CD8-positive, alpha-beta memory T cell (primary cell): Measurements from ENCODE around the gene GEMIN4. TPM values are rescaled to one million over a fixed set of nuclear protein-coding genes. Genes with fewer than 3 reads are reported as not detected.

Source experiments
- CTCF ChIA-PET: fragments of 350-600 bp; sonication (Branson Sonifier 250); formaldehyde crosslinking; loops from one replicate; lab custom pipeline; 2021; ENCODE audit warnings: antibody characterized with exemption; lab: Charles Lee
- POLR2A ChIA-PET: fragments of 350-600 bp; sonication (Branson Sonifier 250); formaldehyde crosslinking; loops from one replicate; lab custom pipeline; 2021; ENCODE audit warnings: antibody characterized with exemption; lab: Charles Lee
- DNase-seq, 5 donors: peaks; one replicate each; pipeline versions ENCODE4 v3.0.0 to v3.0.0-alpha.2; 2020 to 2022; ENCODE audit warnings: mixed read lengths in 1 of 5
- H3K27ac ChIP-seq: one replicate; pipeline ENCODE4 v1.7.0; 2013; ENCODE audit warnings: low read depth, mild to moderate bottlenecking, low read length, moderate library complexity
- H3K27me3 ChIP-seq: 2 replicates; pipeline ENCODE4 v1.7.0; 2013; ENCODE audit warnings: low read length, mild to moderate bottlenecking; ENCODE audit not compliant: insufficient read depth, poor library complexity, severe bottlenecking
- H3K36me3 ChIP-seq: 2 replicates; pipeline ENCODE4 v1.7.0; 2013; ENCODE audit warnings: mild to moderate bottlenecking, low read length, moderate library complexity; ENCODE audit not compliant: insufficient read depth
- H3K4me1 ChIP-seq: 2 replicates; pipeline ENCODE4 v1.7.0; 2013; ENCODE audit warnings: mild to moderate bottlenecking, low read length, moderate library complexity; ENCODE audit not compliant: insufficient read depth
- H3K4me3 ChIP-seq: 2 replicates; pipeline ENCODE4 v1.7.0; 2013; ENCODE audit warnings: mild to moderate bottlenecking, low read length
- H3K9me3 ChIP-seq: 2 replicates; pipeline ENCODE4 v1.7.0; 2013; ENCODE audit warnings: mild to moderate bottlenecking, low read length
- H3K27ac Mint-ChIP-seq, 8 donors: one replicate each; pipeline ENCODE4 v1.8.0; 2020 to 2021; ENCODE audit warnings: mixed read lengths in 8 of 8, mild to moderate bottlenecking in 6 of 8, inconsistent platforms in 3 of 8, moderate library complexity in 3 of 8
- H3K27me3 Mint-ChIP-seq, 2 donors: one replicate each; pipeline ENCODE4 v1.8.0; 2020 to 2021; ENCODE audit warnings: mixed read lengths in 2 of 2, mild to moderate bottlenecking in 1 of 2, moderate library complexity in 1 of 2
- H3K36me3 Mint-ChIP-seq, 3 donors: one replicate each; pipeline ENCODE4 v1.8.0; 2020 to 2021; ENCODE audit warnings: mixed read lengths in 3 of 3, inconsistent platforms in 1 of 3, mild to moderate bottlenecking in 1 of 3
- H3K4me1 Mint-ChIP-seq, 3 donors: one replicate each; pipeline ENCODE4 v1.8.0; 2020 to 2021; ENCODE audit warnings: mixed read lengths in 3 of 3, inconsistent platforms in 1 of 3, mild to moderate bottlenecking in 1 of 3
- H3K4me3 Mint-ChIP-seq, 7 donors: one replicate each; pipeline ENCODE4 v1.8.0; 2020 to 2021; ENCODE audit warnings: mixed read lengths in 7 of 7, mild to moderate bottlenecking in 6 of 7, moderate library complexity in 4 of 7, inconsistent platforms in 2 of 7
- H3K9me3 Mint-ChIP-seq, 5 donors: one replicate each; pipeline ENCODE4 v1.8.0; 2020 to 2022; ENCODE audit warnings: mixed read lengths in 5 of 5, mild to moderate bottlenecking in 3 of 5, moderate library complexity in 2 of 5, inconsistent platforms in 1 of 5
- polyA plus RNA-seq: library from polyadenylated mRNA; unstranded; fragments of 300-500 nt; fragmentation: Illumina TruSeq; gene quantifications from one replicate; pipeline ENCODE4 v1.2.3, GENCODE V29; 2021
- total RNA-seq, 2 experiments: library from RNA; stranded (reverse); gene quantifications; one replicate each; pipeline ENCODE4 v1.2.3, GENCODE V29; 2021

The GEMIN4 gene
- total and polyA plus RNA-seq, 3 experiments from 2014 or later: 23.2 to 56.5 (median 55.5) TPM

DNA sequence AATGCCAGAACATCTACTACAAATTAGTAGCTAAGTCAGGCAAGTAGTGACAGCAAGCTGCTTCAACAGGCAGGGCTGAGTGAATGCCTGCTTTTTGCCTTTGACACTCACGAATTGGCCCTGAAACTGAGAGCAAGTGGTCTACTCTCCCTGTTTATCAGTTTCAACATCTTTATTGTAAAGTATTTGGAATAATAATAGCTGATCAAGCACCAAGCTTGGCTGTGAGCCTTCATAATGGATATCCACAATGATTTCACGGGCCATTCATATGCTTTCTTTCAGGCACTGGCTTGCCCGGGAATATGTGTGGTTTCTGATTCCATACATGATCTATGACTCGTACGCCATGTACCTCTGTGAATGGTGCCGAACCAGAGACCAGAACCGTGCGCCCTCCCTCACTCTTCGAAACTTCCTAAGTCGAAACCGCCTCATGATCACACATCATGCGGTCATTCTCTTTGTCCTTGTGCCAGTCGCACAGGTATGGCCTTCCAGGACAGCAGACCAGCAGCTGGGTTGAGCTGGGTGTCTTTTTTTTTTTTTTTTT, 14.4 kb downstream of the GEMIN4 start:
- Histone ChIP-seq H3K27ac (no peak overlapping the region), H3K36me3 (no peaks in the 10 kb centered on the region), H3K9me3 (no peaks in the 10 kb centered on the region), H3K4me3 (no peak overlapping the region), H3K27me3 (no peaks in the 10 kb centered on the region), H3K4me1 (no peaks in the 10 kb centered on the region)
- peaks cover 0 to 25% (median 0%) of the 10 kb centered on the region in 3 donors for H3K36me3 Mint-ChIP-seq
- CTCF ChIA-PET: interaction anchor here (1.8 kb wide), 1 partner anchor 15 kb away, joined by 4 read pairs; no protein-coding TSS in a partner anchor
- peak overlapping the region in 1 of 8 donors; percentile 17 for H3K27ac Mint-ChIP-seq
- H3K27me3 Mint-ChIP-seq: peaks cover 0 to 1% of the 10 kb centered on the region in 2 donors
- H3K4me3 Mint-ChIP-seq: peak overlapping the region in 1 of 7 donors; percentile 45
- no peaks in the 10 kb centered on the region for H3K9me3 Mint-ChIP-seq
- no peak for DNase-seq
- H3K4me1 Mint-ChIP-seq: peaks cover 8 to 18% (median 12%) of the 10 kb centered on the region in 3 donors
- POLR2A ChIA-PET: no interaction called here

DNA sequence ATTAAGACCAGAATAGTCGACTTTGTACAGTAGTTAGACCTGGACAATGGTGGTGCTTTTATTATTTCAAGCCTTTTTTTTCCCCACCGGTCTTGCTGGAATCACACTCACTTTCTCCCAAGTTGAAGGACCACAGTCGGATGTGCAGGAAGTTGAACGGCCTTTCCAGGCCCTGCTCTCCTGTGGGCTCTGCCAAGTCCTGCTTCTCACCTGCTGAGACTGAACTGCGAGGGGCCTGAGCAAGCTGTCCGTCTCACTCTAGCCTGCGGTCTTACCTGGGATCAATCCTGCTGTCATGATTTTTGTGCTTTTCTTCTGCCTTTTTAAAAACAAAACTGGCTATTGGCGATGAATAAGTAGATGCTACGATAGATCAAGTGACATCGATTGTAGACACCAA, 18.3 kb downstream of the GEMIN4 start:
- peaks cover 0 to 1% of the 10 kb centered on the region in 2 donors for H3K27me3 Mint-ChIP-seq
- CTCF ChIA-PET: no interaction called here
- Histone ChIP-seq H3K36me3 (no peaks in the 10 kb centered on the region), H3K27me3 (no peaks in the 10 kb centered on the region), H3K27ac (no peak overlapping the region), H3K4me1 (peaks cover 5% of the 10 kb centered on the region), H3K4me3 (no peak overlapping the region), H3K9me3 (no peaks in the 10 kb centered on the region)
- POLR2A ChIA-PET: interaction anchor here (1.0 kb wide), 2 partner anchors 11 to 17 kb away, joined by 3 read pairs; no protein-coding TSS in a partner anchor
- peaks cover 11 to 19% (median 12%) of the 10 kb centered on the region in 3 donors for H3K4me1 Mint-ChIP-seq
- H3K36me3 Mint-ChIP-seq: peaks cover 0 to 3% (median 0%) of the 10 kb centered on the region in 3 donors
- peak overlapping the region; percentile 79 to 90 (median 81) for H3K4me3 Mint-ChIP-seq
- no peak for DNase-seq
- peak overlapping the region in 4 of 8 donors; percentile 43 to 86 (median 80) for H3K27ac Mint-ChIP-seq
- no peaks in the 10 kb centered on the region for H3K9me3 Mint-ChIP-seq

DNA sequence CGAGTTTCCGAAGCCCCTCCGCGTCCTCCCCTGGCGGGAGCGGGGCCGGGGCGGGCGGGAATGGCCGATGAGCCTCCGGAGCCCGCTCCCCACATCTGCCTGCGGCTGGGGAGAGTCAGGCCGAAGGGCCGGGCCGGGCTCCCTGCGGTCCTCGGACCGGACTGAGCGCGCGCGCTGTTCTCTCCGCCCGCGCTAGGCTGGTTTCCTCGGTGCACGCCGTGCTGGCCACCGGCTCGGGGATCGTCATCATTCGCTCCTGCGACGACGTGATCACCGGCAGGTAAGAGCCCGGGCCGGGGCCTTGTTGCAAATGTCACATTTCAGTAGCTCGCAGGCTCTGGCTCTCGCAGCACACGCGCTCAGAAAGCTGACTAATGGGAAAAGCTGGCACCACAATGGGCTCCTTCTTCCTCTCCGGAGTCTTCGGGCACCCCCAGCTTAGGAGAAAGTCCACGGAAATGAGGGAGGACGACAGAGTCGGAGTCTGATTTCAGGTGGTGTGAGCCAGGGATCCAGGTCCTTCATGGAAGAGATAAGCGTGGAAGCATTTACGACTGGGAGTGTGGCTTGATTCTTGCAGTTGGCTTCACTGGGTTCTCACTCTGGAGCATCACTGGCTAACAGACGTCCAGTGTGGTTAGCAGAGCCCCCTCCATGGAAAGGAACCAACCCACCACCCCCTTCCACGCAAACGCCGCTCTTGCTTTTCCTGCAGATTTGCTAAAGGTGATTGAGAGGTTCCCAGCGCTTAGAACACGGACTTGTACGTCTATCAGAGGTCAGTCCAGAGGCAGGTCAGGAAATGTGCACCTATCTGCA, 19.0 kb downstream of the GEMIN4 start:
- H3K27me3 ChIP-seq: no peaks in the 10 kb centered on the region
- CTCF ChIA-PET: no interaction called here
- Mint-ChIP-seq H3K27ac (peak overlapping the region in 7 of 8 donors; percentile 8 to 86 (median 47)), H3K9me3 (no peaks in the 10 kb centered on the region), H3K36me3 (no peaks in the 10 kb centered on the region), H3K27me3 (peaks cover 0 to 1% of the 10 kb centered on the region in 2 donors), H3K4me1 (peaks cover 11 to 19% (median 12%) of the 10 kb centered on the region in 3 donors), H3K4me3 (peak overlapping the region; percentile 79 to 90 (median 81))
- POLR2A ChIA-PET: interaction anchor here (1.0 kb wide), 2 partner anchors 12 to 18 kb away, joined by 3 read pairs; no protein-coding TSS in a partner anchor
- DNase-seq: peak in 2 of 5 donors; percentile 4 to 22
- peaks cover 5% of the 10 kb centered on the region for H3K4me1 ChIP-seq
- no peak overlapping the region for H3K27ac ChIP-seq
- H3K36me3 ChIP-seq: no peaks in the 10 kb centered on the region
- no peak overlapping the region for H3K4me3 ChIP-seq
- no peaks in the 10 kb centered on the region for H3K9me3 ChIP-seq

DNA sequence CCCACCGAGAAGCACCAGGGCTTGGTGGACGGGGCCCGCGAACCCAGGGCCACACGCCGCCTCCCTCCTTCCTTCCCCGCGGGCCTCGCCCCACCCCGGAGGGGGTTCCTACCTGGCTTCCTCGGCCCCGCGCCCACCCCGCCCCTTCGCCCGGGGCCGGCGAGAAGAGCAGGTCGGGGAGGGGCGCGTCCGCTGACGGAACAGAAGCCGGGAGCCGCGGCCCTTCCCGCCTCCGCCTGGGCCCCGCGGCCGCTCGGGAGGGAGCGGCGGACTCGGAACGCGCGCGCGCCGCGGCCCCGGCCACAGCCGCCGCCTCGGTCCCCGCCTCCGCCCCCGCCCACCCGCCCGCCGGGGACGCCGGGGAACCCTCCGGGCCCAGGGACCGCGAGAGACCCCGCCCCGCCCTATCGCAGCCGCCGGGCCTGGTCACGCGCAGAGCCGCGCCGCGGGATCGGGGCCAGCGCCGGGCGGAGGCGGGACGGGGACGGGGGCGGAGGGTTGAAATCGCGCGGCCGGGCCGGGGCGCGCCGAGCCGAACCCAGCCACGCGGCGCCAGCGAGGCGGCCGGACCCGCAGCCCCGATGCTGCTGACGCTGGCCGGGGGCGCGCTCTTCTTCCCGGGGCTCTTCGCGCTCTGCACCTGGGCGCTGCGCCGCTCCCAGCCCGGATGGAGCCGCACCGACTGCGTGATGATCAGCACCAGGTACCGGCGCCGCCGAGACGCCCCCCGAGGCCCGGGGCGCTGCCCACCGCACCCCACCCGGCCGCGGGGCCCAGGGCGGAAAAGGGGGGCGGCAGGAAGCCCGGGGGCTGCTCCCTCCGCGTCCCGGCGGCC, 19.8 kb downstream of the GEMIN4 start, which contains the start of gene TLCD3A:
TSS of gene TLCD3A (plus strand) at position 530 of the 835 bp plus-strand sequence. CDS start at position 582, 52 bp downstream.
- Mint-ChIP-seq H3K27ac (peak within 1 kb of the TSS in 6 of 8 donors; percentile 8 to 86 (median 62)), H3K9me3 (no peaks in the 10 kb centered on the region), H3K4me1 (peaks cover 11 to 19% (median 12%) of the 10 kb centered on the region in 3 donors), H3K4me3 (peak within 1 kb of the TSS; percentile 79 to 90 (median 82)), H3K36me3 (no peaks in the 10 kb centered on the region), H3K27me3 (peaks cover 0 to 3% of the 10 kb centered on the region in 2 donors)
- H3K4me3 ChIP-seq: peak within 1 kb of the TSS; percentile 34
- peaks cover 5% of the 10 kb centered on the region for H3K4me1 ChIP-seq
- no peaks in the 10 kb centered on the region for H3K27me3 ChIP-seq
- ChIA-PET POLR2A (interaction anchor here (1.0 kb wide), 1 partner anchor 19 kb away, joined by 3 read pairs; no protein-coding TSS in a partner anchor), CTCF (no interaction called here)
- H3K9me3 ChIP-seq: no peaks in the 10 kb centered on the region
- DNase-seq: peak; percentile 39 to 64 (median 46)
- H3K36me3 ChIP-seq: no peaks in the 10 kb centered on the region
- H3K27ac ChIP-seq: peak within 1 kb of the TSS; percentile 43

DNA sequence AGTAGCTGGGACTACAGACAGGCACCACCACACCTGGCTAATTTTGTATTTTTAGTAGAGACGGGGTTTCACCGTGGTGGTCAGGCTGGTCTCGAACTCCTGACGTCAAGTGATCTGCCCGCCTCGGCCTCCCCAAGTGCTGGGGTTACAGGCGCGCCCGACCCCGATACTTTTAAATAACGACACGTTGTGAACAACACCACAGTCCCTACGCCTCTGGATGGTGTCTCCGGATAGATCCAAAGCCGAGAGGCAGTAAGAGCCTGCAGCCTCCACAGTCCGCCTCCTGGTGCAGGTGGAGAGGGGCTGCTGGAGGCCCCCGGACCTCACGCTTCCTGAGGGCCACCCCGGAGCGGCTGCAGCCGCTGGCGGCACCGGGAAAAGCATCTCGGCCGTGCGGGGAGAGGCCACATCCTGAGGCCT, 20.4 kb downstream of the GEMIN4 start:
- peaks cover 0 to 3% of the 10 kb centered on the region in 2 donors for H3K27me3 Mint-ChIP-seq
- Histone ChIP-seq H3K27ac (peak overlapping the region; percentile 43), H3K4me1 (peaks cover 5% of the 10 kb centered on the region), H3K4me3 (peak overlapping the region; percentile 34), H3K9me3 (no peaks in the 10 kb centered on the region), H3K36me3 (no peaks in the 10 kb centered on the region), H3K27me3 (no peaks in the 10 kb centered on the region)
- peak overlapping the region in 2 of 8 donors; percentile 23 to 78 for H3K27ac Mint-ChIP-seq
- POLR2A ChIA-PET: no interaction called here
- no peaks in the 10 kb centered on the region for H3K9me3 Mint-ChIP-seq
- H3K4me1 Mint-ChIP-seq: peaks cover 11 to 19% (median 12%) of the 10 kb centered on the region in 3 donors
- peak in 1 of 5 donors; percentile 8 for DNase-seq
- CTCF ChIA-PET: no interaction called here
- H3K36me3 Mint-ChIP-seq: no peaks in the 10 kb centered on the region
- peak overlapping the region; percentile 57 to 82 (median 72) for H3K4me3 Mint-ChIP-seq

DNA sequence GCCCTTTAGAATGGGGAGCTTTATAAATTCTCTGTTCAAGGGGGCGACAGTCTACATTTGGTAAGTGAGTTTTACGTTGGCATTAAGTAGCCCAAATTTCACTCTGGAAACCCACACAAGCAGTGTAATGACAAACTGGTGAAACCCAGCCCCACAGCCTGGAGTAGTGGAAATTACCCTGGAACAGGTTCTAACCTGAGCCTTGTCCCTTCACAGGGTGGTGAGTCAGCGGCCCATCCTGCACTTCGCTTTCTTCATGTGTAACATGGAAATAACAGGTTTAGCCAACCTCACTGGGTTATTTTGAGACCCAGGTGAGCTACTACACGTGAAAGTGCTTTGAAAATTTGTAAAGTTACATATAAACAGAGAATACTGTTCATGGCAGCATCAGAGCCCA, 23.2 kb downstream of the GEMIN4 start:
- Mint-ChIP-seq H3K9me3 (no peaks in the 10 kb centered on the region), H3K36me3 (no peaks in the 10 kb centered on the region), H3K27ac (peak overlapping the region in 1 of 8 donors; percentile 9), H3K4me3 (peak overlapping the region in 3 of 7 donors; percentile 26 to 65 (median 27)), H3K27me3 (peaks cover 0 to 3% of the 10 kb centered on the region in 2 donors), H3K4me1 (peaks cover 9 to 14% (median 10%) of the 10 kb centered on the region in 3 donors)
- Histone ChIP-seq H3K4me3 (no peak overlapping the region), H3K36me3 (no peaks in the 10 kb centered on the region), H3K4me1 (peaks cover 5% of the 10 kb centered on the region), H3K27me3 (no peaks in the 10 kb centered on the region), H3K9me3 (no peaks in the 10 kb centered on the region), H3K27ac (no peak overlapping the region)
- DNase-seq: no peak
- ChIA-PET POLR2A (no interaction called here), CTCF (no interaction called here)

DNA sequence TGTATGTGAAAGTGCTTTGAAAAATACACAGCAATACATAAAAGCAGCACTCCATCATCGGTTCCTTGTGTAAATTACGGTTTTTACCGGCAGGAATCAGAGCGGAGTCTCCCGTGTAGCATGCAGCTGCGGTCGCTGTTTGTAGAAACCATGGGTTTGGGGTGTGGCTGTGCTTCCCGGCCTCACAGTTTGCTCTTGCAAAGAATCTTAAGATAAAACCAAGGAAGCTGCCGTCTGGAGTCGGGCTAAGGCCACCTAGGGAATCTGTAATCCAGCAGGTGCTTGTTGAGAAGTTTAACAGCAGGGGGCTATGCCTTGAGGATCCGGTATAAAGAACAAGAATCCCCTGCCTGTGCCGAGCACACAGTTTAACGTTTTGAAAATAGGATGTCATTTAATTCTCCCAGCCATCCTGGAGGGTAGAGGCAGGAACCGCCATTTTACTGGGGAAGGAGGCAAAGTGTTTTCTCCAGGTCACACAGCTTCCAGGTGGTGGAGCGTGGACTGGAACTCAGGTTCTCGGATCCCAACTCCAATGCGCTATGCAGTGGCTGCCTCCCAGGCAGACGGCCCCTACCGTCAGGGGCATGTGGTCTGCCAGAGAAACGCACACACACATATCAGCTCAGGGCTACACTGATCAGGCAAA, 25.7 kb downstream of the GEMIN4 start:
- no peak overlapping the region for H3K4me3 Mint-ChIP-seq
- ChIA-PET POLR2A (no interaction called here), CTCF (no interaction called here)
- H3K27me3 Mint-ChIP-seq: peaks cover 0 to 2% of the 10 kb centered on the region in 2 donors
- Histone ChIP-seq H3K27ac (no peak overlapping the region), H3K4me1 (peaks cover under 1% of the 10 kb centered on the region), H3K9me3 (no peaks in the 10 kb centered on the region), H3K27me3 (no peaks in the 10 kb centered on the region), H3K4me3 (no peak overlapping the region), H3K36me3 (no peaks in the 10 kb centered on the region)
- no peak overlapping the region for H3K27ac Mint-ChIP-seq
- H3K36me3 Mint-ChIP-seq: no peaks in the 10 kb centered on the region
- peaks cover 0 to 2% (median 2%) of the 10 kb centered on the region in 3 donors for H3K4me1 Mint-ChIP-seq
- no peak for DNase-seq
- no peaks in the 10 kb centered on the region for H3K9me3 Mint-ChIP-seq
